ENCODE data around the gene GGCT.
"Not testable (repeated sequence)": the region's sequence is repeated elsewhere in the genome, so short reads cannot be mapped to it uniquely, and the experiment has no call there.

GGCT gene

DNA sequence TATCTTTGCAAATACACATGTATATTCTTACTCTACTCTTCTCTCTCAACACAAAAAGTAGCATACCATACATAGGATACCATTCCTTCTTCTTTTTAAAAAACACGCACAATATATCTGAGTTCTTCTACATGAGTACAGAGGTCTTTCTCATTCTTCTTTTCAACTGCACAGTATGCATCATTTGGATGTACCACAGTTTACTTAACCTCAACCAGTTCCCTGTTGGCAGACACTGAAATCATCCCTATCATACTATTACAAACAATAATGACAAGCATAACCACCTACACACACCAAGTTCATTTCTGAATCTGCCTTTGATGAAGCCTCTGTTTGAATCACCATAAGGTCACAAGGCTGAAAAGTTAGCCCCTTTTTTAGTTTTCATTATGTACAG lies 25.7 kb upstream of the GGCT start:
- no peaks in the 10 kb centered on the region for H3K36me3 ChIP-seq (ENCODE audit: insufficient read depth, low read length)
- no peaks in the 10 kb centered on the region for H3K27me3 ChIP-seq (ENCODE audit: insufficient read depth, low read length)
- H3K4me3 ChIP-seq (ENCODE audit: low read length), result no peak overlapping the region
- H2AFZ ChIP-seq (ENCODE audit: low read depth, low read length), result no peak overlapping the region
- H3K9me3 ChIP-seq (ENCODE audit: low read length), result no peaks in the 10 kb centered on the region
- H3K4me1 ChIP-seq (ENCODE audit: insufficient read depth, low read length), result no peaks in the 10 kb centered on the region

- Histone ChIP-seq H3K9me3 (ENCODE audit: low read length) (no peaks in the 10 kb centered on the region), H3K4me3 (ENCODE audit: low read length) (no peak overlapping the region), H2AFZ (ENCODE audit: low read depth, low read length) (no peak overlapping the region), H3K36me3 (ENCODE audit: insufficient read depth, low read length) (no peaks in the 10 kb centered on the region), H3K27me3 (ENCODE audit: insufficient read depth, low read length) (no peaks in the 10 kb centered on the region), H3K4me1 (ENCODE audit: insufficient read depth, low read length) (no peaks in the 10 kb centered on the region)
Measured at GRCh38 chr7:30528779-30529178, 24.1 kb upstream of the GGCT start.

GRCh38 chr7:30527297-30527696 lies 22.7 kb upstream of the GGCT start:
- not testable (repeated sequence) for H3K27me3 ChIP-seq (ENCODE audit: insufficient read depth, low read length); H3K4me1 ChIP-seq (ENCODE audit: insufficient read depth, low read length); H3K9me3 ChIP-seq (ENCODE audit: low read length); H3K36me3 ChIP-seq (ENCODE audit: insufficient read depth, low read length); H2AFZ ChIP-seq (ENCODE audit: low read depth, low read length); H3K4me3 ChIP-seq (ENCODE audit: low read length)

DNA sequence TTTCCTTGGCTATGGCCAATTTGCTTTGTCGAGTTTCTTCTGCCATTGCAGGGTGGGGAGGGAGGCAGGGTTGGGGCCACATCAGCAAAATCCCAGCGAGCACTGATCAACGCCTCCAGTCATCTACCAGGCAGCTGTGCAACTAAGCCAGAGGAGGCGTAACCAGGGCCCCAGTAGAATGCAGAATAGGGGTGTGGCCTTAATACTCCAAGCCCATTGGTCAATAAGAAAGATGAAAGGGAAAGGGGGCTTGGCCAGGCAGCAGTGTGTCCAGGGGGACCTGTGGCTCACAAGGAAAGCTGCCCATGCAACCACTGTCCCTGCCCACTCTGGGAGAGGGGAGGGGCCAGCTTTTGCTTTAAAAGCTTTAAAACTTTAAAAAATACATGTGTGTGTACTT lies 21.5 kb upstream of the GGCT start:
- H3K4me3 ChIP-seq (ENCODE audit: low read length), result no peak overlapping the region
- no peaks in the 10 kb centered on the region for H3K27me3 ChIP-seq (ENCODE audit: insufficient read depth, low read length)
- H2AFZ ChIP-seq (ENCODE audit: low read depth, low read length), result no peak overlapping the region
- no peaks in the 10 kb centered on the region for H3K36me3 ChIP-seq (ENCODE audit: insufficient read depth, low read length)
- H3K4me1 ChIP-seq (ENCODE audit: insufficient read depth, low read length), result no peaks in the 10 kb centered on the region
- H3K9me3 ChIP-seq (ENCODE audit: low read length), result no peaks in the 10 kb centered on the region

DNA sequence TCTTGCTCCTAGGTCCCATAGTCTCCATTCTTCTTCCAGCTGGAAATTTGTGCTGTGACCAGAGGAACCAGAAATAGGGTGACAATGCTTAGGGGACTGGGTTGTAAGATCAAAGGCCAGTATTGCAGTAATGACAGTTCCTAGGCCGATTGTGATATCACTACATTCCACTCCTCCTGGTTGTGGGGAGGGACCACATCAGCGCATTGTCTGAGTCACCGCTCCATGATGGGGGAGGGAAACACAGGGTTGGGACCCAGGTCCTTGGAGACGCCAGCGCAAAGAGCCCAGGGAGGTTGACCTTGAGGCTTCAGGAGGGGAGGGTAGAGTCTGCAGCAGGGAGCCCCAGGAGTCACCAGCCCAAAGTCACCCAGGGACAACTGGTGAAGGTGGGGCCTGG lies 20.8 kb upstream of the GGCT start:
- Histone ChIP-seq H3K4me3 (ENCODE audit: low read length) (no peak overlapping the region), H2AFZ (ENCODE audit: low read depth, low read length) (no peak overlapping the region), H3K9me3 (ENCODE audit: low read length) (no peaks in the 10 kb centered on the region), H3K4me1 (ENCODE audit: insufficient read depth, low read length) (no peaks in the 10 kb centered on the region), H3K27me3 (ENCODE audit: insufficient read depth, low read length) (no peaks in the 10 kb centered on the region), H3K36me3 (ENCODE audit: insufficient read depth, low read length) (no peaks in the 10 kb centered on the region)

- no peaks in the 10 kb centered on the region for H3K4me1 ChIP-seq (ENCODE audit: insufficient read depth, low read length)
- H3K27me3 ChIP-seq (ENCODE audit: insufficient read depth, low read length), result no peaks in the 10 kb centered on the region
- no peak overlapping the region for H3K4me3 ChIP-seq (ENCODE audit: low read length)
- no peak overlapping the region for H2AFZ ChIP-seq (ENCODE audit: low read depth, low read length)
- H3K36me3 ChIP-seq (ENCODE audit: insufficient read depth, low read length), result no peaks in the 10 kb centered on the region
- H3K9me3 ChIP-seq (ENCODE audit: low read length), result no peaks in the 10 kb centered on the region
Measured at GRCh38 chr7:30524545-30524944, 19.9 kb upstream of the GGCT start.

DNA sequence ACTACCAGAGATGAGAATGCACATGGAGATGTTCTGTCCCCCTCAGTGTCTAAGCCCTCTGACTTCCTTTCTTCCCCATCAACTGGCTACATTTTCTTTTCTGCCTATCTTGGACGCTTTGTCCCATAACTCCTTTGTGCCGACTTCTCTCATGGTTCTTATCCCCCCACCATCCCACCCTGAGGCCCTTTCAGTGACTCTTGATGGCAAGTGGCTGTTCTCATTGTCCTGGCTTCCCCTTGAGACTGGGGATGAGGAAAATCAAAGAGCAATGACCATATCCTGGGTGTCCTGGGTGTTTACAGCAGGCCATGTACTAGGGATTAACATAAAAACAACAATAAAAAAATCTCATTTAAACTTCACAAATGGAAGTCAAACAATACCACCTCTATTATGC lies 18.8 kb upstream of the GGCT start:
- Histone ChIP-seq H3K36me3 (ENCODE audit: insufficient read depth, low read length) (no peaks in the 10 kb centered on the region), H3K27me3 (ENCODE audit: insufficient read depth, low read length) (no peaks in the 10 kb centered on the region), H3K4me3 (ENCODE audit: low read length) (no peak overlapping the region), H3K4me1 (ENCODE audit: insufficient read depth, low read length) (no peaks in the 10 kb centered on the region), H3K9me3 (ENCODE audit: low read length) (no peaks in the 10 kb centered on the region), H2AFZ (ENCODE audit: low read depth, low read length) (no peak overlapping the region)

DNA sequence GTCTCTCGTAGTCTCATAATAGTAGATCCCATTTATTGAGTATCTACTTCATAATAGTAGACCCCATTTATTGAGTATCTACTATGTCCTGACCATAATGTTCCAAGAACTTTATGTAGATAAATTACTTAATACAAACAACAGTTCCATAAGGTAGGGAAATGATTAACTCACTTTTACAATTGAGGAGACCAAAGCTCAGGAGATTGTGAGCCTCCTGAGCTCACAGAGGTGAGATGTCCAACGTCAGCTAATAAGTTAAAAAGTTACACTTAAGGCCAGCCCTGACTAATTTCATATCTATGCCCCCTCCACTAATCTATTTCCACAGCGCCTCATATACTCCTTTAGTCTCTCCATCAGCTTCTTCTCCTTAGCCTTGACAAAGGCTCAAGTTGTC lies 17.5 kb upstream of the GGCT start:
- H2AFZ ChIP-seq (ENCODE audit: low read depth, low read length), result no peak overlapping the region
- H3K9me3 ChIP-seq (ENCODE audit: low read length), result no peaks in the 10 kb centered on the region
- no peaks in the 10 kb centered on the region for H3K4me1 ChIP-seq (ENCODE audit: insufficient read depth, low read length)
- H3K27me3 ChIP-seq (ENCODE audit: insufficient read depth, low read length), result no peaks in the 10 kb centered on the region
- no peaks in the 10 kb centered on the region for H3K36me3 ChIP-seq (ENCODE audit: insufficient read depth, low read length)
- no peak overlapping the region for H3K4me3 ChIP-seq (ENCODE audit: low read length)

DNA sequence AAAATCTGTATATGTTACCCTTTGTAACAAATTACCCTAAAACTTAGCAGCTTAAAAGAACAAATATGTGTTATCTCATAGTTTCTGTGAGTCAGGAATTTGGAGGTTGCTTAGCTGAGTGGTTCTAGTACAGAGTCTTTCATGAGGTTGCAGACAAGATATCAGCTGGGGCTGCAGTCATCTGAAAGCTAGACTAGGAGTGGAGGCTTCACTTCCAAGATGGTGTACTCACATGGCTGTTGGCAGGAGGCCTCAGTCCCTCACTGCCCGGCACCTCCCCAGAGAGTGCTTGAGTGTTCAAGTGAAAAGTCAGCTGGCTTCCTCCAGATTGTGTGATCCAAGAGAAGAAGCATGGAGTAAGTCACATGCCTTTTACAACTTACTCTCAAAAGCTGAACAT lies 16.9 kb upstream of the GGCT start:
- no peak overlapping the region for H3K4me3 ChIP-seq (ENCODE audit: low read length)
- no peaks in the 10 kb centered on the region for H3K9me3 ChIP-seq (ENCODE audit: low read length)
- H3K4me1 ChIP-seq (ENCODE audit: insufficient read depth, low read length), result no peaks in the 10 kb centered on the region
- no peaks in the 10 kb centered on the region for H3K27me3 ChIP-seq (ENCODE audit: insufficient read depth, low read length)
- H2AFZ ChIP-seq (ENCODE audit: low read depth, low read length), result no peak overlapping the region
- H3K36me3 ChIP-seq (ENCODE audit: insufficient read depth, low read length), result no peaks in the 10 kb centered on the region

DNA sequence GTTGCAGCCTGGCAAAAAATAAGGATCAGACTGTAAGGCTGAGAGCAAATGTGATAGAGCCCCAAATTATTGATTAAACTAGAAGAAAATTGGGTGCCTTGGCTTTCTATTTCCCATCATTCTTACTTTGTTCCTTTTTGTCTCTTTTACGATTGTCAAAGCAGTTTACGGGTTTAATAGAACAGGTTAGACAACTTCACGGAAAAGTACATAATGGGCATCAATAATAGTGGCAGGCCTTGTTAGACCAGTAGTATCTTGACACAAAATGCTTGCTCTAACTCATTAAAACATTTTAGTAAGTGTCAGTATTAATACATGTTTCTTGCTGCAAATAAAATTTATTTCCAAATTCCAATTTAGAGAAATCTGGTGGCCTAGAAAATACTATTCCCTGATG lies 14.5 kb upstream of the GGCT start:
- H3K36me3 ChIP-seq (ENCODE audit: insufficient read depth, low read length), result no peaks in the 10 kb centered on the region

DNA sequence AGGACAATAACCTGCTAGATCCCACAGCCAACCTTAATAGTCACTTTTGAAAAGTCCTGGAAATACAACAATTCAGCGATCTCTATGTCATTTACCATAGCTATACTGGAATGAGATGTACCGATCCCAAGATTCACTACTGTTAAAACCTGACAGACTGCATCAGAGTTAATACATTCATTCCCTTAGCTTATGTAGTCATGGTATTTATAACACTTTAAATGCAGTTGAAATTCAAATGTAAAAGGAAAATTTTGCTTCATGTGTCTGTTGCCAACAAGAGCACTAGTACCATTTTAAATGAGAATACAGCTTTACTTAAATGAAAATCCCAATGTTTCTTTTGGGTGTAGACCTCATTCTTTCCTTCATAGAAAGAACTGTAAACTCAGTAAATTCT lies 11.1 kb upstream of the GGCT start:
- Histone ChIP-seq H3K4me1 (ENCODE audit: insufficient read depth, low read length) (peaks cover 2% of the 10 kb centered on the region), H3K4me3 (ENCODE audit: low read length) (no peak overlapping the region), H3K27me3 (ENCODE audit: insufficient read depth, low read length) (no peaks in the 10 kb centered on the region), H3K36me3 (ENCODE audit: insufficient read depth, low read length) (no peaks in the 10 kb centered on the region), H3K9me3 (ENCODE audit: low read length) (no peaks in the 10 kb centered on the region), H2AFZ (ENCODE audit: low read depth, low read length) (no peak overlapping the region)

More for the DNA sequence above, 14.5 kb upstream of the GGCT start:
- Histone ChIP-seq H3K4me3 (ENCODE audit: low read length) (no peak overlapping the region), H3K9me3 (ENCODE audit: low read length) (no peaks in the 10 kb centered on the region), H3K4me1 (ENCODE audit: insufficient read depth, low read length) (no peaks in the 10 kb centered on the region), H3K27me3 (ENCODE audit: insufficient read depth, low read length) (no peaks in the 10 kb centered on the region), H2AFZ (ENCODE audit: low read depth, low read length) (no peak overlapping the region)

DNA sequence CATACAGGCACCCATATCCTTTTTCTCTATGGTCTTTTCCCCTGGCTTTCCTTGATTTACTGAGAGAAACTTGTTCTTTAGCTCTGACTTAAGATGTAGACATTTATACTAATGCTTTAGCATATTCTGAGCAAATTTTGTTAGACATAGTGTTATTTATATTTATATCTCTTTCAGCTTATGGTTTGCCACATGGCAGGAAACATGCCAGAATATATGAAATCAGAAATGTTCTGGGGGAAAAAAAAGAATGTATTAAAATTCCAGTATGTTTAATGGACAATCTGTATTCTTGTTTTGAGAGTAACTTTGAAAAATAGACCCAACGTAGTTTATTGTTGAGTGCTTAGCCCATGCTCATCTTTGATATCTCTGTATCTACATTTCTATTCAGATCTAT lies 10.1 kb upstream of the GGCT start:
- H2AFZ ChIP-seq (ENCODE audit: low read depth, low read length), result no peak overlapping the region
- no peaks in the 10 kb centered on the region for H3K27me3 ChIP-seq (ENCODE audit: insufficient read depth, low read length)
- no peaks in the 10 kb centered on the region for H3K36me3 ChIP-seq (ENCODE audit: insufficient read depth, low read length)
- H3K9me3 ChIP-seq (ENCODE audit: low read length), result no peaks in the 10 kb centered on the region
- H3K4me3 ChIP-seq (ENCODE audit: low read length), result no peak overlapping the region
- H3K4me1 ChIP-seq (ENCODE audit: insufficient read depth, low read length), result peaks cover 2% of the 10 kb centered on the region

DNA sequence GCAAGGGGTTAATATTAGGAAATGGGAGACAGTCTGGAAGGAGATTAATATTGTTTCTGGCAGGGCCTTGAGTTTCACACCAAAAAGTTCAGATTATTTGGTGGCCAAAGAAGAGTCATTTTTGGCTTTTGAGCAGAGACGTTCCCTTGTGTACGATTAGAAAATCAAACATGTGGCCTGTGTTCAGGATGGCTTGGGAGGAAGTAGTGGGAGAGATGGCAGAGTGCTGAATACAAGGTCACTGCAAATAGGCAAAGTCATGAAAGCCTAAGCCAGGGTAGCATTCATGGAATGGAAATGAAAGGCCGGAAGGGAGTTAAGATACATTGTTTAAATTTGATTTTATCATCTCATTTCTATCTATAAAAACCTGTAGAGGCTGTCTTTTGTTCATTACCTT lies 9.5 kb upstream of the GGCT start:
- Histone ChIP-seq H3K4me1 (ENCODE audit: insufficient read depth, low read length) (peaks cover 2% of the 10 kb centered on the region), H3K27me3 (ENCODE audit: insufficient read depth, low read length) (no peaks in the 10 kb centered on the region), H3K36me3 (ENCODE audit: insufficient read depth, low read length) (no peaks in the 10 kb centered on the region)

GRCh38 chr7:30513762-30514161 lies 9.1 kb upstream of the GGCT start:
- Histone ChIP-seq H3K36me3 (ENCODE audit: insufficient read depth, low read length) (no peaks in the 10 kb centered on the region), H2AFZ (ENCODE audit: low read depth, low read length) (no peak overlapping the region), H3K27me3 (ENCODE audit: insufficient read depth, low read length) (no peaks in the 10 kb centered on the region), H3K9me3 (ENCODE audit: low read length) (no peaks in the 10 kb centered on the region), H3K4me1 (ENCODE audit: insufficient read depth, low read length) (peaks cover 2% of the 10 kb centered on the region), H3K4me3 (ENCODE audit: low read length) (no peak overlapping the region)

More for the DNA sequence above, 9.5 kb upstream of the GGCT start:
- H3K4me3 ChIP-seq (ENCODE audit: low read length), result no peak overlapping the region
- no peak overlapping the region for H2AFZ ChIP-seq (ENCODE audit: low read depth, low read length)
- H3K9me3 ChIP-seq (ENCODE audit: low read length), result no peaks in the 10 kb centered on the region
